HG03378 (cell line): ENCODE data around the gene ELOB.
A peak's percentile ranks its signal among the peaks of the same experiment; 100 is the strongest.

Experiments
- ATAC-seq: cut with Tn5 transposase; IDR thresholded peaks from one replicate; pipeline ENCODE4 v1.9.1; 2021; ENCODE audit warnings: mild to moderate bottlenecking, moderate library complexity; ENCODE audit not compliant: unreplicated experiment

ELOB gene

DNA sequence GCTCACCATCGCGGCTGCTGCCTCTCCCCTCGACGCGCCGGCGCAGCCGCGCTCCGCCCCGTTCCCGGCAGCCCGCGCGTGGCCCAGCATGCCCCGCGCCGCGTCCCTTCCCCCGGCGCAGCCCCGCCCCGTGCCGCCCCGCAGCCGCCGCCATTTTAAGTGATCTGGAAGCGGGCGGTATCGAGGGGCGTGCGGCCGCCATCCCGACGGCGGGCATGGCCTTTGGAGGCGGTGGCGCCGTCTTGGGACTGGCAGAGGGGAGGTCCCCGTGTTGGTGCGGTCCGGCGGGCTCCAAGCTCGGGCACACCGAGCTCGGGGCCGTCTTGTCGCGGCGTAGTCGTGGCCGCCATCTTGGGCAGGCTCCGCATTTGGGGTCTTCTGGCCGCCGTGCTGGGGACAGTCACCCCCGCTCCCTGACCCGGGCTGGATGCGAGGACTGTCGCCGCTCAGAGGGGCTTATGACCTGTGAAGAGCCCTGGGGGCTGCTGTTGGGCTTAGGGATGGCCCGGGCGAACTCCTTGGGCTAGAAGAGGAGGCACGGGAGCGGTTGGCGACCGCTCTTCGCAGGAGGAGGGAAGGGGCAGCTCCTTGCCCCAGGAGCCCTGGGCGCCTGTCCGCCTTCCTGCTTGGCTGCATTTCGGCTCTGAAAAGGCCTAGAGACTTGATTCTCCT is at the start of gene ELOB:
Gene ELOB, minus strand, starts transcription at position 50 of the 672 bp plus-strand sequence. Its CDS starts 41 bp downstream, at position 9.
- ATAC-seq = peak; percentile 38

DNA sequence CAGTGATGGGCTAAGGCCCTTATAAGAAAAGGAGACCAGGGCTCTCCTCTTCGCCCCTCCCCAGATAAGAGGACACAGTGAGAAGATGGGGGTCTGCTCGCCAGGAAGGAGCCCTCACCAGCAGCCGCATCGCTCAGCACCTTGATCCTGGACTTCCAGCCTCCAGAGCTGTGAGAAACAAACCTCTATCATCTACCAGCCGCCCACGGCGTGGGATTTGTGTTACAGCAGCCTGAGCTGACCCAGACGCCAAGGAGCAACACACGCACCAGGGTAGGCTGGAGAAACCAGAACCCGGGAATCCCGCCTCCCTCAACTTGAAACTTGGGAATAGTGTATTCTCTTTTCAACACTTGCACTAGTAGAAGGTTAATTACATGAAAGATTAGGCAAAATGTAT is 48.8 kb upstream of the ELOB start:
- ATAC-seq = no peak

DNA sequence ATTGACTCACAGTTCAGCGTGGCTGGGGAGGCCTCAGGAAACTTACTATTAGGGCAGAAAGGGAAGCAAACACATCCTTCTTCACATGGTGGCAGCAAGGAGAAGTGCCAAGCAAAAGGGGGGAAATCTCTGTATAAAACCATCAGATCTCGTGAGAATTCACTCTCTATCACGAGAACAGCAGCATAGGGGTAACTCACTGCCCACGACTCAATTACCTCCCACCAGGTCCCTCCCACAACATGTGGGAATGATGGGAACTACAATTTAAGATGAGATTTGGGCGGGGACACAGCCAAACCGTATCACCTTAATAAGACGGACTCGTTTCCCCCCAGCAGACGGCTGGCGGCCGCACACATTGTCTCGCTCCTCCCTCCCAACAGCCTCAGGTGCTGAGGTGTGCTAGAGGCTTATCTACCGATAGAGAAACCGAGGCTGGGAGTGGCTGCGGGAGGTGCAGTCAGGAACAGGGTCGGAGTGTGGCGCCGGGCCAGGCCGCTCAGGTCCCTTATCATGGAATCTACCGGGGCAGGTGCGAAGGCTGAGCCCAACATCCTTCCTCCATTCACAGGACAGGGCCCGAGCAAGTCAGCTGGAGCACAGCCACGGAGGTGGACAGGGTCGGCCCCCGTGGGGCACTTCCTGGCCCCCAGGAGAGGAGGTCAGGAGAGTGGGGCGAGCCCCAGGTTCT is 48.1 kb upstream of the ELOB start:
- no peak for ATAC-seq

DNA sequence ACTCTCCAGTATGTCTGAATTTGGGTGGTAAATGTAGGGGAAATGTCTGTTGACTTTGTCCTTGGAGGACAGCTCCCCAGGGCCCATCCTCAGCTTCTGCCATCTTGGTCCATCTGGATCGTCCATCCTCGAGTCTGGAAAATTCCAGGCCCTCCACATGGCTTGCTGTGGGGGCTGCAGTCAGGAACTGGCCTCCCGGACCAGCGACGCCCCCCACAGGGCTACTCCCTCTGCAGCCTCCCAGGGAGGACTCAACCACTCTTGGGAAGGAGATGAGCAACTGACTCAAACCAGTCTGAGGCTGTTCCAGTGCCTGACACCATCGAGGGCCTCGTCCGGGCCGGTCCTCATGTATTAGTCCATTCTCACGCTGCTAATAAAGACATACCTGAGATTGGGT is 47.5 kb upstream of the ELOB start:
- no peak for ATAC-seq

DNA sequence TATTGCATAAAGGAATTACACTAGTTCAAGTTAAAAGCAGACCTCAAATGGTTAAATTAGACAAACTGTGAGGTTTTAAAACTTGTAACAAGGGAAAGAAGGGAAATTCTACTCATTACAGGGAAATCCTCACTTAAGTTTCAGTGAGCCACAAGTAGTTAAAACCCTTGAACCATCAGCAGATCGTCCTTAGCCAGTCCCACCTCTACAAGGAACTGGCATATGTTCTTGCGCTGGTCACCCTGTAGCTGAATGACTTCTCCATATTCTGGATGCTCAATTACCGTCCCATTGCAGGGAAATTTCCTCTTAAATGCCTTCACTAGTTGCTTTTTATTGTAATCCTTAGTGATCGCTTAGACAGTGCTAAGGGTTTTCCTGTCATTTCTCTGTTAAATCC is 45.4 kb upstream of the ELOB start:
- ATAC-seq = no peak

DNA sequence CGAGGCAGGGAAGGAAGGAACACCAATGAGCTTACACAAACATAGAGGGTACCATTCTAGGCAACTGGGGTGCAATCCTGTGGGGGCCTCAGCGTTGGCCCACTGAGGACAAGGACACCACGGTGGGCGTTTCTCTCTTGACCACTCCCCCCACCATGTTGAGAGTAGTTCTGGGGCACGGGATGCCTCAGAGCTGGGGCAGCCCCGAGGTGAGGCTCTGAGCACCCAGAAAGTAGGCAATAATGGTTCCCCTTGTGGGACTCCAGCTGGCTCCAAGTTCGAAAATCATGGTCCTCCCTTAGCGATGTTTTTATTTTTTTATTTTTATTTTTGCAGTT is 45.0 kb upstream of the ELOB start:
- no peak for ATAC-seq

DNA sequence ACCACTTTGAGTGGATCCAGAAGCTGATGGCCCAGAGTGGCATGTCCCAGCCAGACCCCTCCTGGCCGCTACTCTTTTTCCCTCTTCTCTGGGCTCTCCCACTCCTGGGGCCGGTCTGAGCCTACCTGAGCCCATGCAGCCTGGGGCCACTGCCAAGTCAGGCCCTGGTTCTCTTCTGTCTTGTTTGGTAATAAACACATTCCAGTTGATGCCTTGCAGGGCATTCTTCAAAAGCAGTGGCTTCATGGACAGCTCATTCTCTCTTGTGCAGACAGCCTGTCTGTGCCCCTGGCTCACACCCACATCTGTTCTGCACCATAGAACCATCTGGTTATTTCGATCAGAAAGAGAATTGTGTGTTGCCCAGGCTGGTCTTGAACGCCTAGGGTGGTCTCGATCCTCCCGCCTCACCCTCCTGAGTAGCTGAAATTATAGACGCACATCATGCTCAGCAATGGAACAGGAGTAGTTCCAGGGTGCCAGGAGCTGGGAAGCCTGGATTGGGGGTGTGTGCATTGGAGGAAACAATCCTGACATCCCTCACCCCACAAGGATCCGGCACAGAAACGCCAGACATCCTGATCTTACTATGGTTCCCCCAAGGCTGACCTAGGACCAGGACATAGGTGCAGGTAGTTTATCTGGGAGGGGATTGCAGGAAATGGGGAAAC is 44.5 kb upstream of the ELOB start:
- ATAC-seq = no peak

DNA sequence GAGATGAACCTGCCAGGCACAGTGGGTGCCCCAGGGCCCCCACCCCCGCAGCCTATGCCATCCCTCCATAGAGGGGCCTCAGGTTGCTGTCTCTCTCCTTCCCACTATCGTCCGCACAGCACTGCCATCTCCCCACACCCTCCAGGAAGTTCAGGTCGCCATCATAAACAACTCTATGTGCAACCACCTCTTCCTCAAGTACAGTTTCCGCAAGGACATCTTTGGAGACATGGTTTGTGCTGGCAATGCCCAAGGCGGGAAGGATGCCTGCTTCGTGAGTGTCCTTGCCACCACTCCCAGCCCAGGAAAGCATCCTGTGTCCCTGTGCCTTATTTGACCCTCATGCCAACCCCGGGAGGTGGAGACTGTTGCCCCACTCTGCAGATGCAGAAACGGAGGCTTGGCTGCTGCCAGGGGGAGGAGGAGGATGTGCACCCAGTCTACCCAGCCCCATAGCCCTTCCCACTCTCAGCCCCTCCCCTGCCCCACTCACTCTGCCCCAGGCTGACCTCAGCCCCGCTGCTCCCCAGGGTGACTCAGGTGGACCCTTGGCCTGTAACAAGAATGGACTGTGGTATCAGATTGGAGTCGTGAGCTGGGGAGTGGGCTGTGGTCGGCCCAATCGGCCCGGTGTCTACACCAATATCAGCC is 43.9 kb upstream of the ELOB start:
- ATAC-seq = no peak

DNA sequence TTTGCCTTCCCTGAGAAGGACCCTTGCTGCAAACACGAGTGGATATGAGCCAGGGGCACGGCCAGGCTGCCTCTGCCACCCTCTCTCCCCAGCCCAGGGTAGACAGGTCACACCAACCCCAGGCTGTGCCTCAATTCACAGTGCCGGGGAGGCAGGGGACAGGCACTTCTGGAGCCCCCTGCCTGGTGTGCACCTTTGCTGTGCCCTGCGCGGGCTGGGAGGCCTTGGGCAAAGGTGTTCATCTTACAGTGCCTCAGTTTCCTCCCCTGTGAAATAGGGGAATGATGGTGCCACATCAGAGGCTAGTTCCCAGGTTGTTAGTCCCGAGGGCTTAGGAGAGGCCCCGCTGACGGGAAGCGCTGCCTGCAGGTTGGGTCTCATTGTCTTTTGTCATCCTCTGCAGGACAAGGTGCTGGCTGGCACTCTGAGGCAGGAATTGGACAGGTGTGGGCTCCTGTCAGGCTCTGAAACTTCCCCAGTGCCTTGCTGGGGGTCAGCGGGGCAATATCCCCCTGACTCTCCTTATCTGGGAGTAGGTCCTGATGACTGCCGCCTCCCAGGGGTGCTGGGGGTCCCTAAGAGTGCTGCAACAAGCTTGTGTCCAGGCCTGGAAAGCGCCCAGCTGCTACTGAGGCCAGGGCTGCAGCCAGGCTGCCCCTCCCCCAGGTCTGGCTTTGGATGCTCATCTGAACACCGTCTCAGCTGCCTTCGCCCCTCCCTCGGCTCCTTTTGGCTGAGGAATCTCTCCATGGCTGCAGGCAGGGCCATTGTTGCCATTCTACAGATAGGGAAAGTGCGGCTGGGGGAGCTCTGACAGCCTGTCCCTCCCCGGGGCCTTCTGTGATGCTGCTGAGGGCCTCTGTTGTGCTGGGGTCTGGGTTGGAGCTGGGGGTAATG is 43.1 kb upstream of the ELOB start:
- ATAC-seq = no peak

DNA sequence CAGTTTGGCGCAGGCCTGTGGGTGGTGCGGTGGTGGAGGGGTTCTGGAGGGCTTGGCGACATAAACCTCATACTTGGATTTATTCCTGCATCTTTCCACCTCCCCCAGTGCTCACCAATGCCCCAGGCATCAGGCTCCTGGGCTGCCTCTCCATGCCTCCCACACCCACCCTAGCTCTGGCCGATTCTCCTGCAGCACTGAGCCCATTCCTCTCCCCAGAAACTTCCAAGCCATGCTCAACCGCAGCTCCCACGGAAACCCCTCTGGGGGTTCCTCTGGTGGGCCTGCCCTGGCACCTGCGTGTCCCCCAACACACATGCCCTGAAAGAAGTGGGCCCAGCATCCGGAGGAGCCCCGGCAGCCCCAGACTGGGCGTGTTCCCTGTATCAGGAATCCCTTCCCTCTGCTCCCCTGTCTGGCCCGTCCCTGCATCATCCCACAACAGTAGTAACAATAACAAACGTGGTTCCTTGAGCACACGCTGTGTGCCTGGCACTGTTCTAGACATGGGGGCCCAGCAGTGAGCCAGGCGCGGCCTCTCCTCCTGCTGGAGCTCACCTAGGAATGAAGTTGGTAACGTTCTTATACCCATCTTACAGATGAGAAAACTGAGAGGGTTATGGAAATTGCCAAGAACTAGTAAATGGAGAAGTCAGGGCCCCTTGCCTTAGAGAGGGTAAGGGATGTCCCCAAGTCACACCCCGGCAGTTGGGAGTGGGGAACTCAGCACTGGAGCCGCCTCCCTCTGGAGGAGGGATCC is 42.3 kb upstream of the ELOB start:
- ATAC-seq = no peak

DNA sequence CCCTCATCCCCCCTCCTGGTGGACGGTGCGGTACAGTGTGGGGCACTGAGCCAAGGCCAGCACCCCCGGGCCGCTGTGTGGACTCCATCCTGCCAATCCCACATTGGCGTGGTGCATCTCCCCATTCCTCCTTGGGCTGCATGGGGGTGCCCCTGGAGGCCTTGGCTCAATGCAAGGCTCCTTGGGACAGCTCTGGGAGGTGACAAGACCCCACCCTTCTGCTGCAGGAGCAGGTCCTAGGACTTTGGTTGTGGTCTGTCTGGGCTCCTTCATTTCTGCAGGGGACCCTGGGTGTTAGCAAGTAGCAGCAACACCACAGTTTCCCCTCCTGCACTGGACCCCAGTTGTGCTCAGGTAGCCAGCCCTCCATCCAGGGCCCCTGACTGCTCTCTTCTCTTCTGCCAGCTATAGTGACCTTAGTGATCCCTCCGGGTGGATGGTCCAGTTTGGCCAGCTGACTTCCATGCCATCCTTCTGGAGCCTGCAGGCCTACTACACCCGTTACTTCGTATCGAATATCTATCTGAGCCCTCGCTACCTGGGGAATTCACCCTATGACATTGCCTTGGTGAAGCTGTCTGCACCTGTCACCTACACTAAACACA is 41.3 kb upstream of the ELOB start:
- ATAC-seq = no peak

DNA sequence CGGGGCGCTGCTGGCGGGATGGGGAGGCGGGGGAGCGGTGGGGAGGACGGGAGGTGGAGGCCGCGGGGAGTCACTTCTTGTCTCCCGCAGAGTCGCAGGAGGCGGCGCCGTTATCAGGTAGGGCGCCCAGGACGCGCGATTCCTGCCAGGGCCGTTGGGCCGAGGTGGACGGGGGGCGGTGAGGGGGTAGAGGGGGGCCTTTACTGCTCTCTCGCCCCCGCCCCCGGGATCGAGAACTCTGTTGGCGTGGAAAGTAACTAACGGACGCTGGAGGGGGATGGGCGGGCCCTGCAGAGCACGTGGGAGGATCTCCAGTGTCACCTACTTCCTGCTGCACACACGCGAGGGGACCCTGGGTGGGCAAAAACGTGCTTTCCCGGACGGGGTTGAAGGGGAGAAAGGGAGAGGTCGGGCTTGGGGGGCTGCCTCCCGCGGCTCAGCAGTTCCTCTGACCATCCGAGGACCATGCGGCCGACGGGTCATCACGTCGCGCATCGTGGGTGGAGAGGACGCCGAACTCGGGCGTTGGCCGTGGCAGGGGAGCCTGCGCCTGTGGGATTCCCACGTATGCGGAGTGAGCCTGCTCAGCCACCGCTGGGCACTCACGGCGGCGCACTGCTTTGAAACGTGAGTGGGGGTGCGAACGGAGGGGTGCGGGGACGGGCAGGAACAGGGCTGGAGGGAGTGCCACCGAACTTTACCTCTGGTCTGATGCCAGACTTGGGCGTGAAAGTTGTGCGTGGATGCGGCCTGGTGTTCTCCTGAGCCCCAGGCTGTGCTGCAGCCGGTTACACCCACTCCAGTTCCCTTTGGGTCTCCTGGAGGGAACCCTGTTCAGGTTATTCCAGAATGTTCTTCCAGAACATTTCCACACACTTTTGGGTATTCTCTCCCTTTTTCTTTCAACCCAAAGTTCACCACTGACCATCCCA is 40.5 kb upstream of the ELOB start:
- no peak for ATAC-seq

DNA sequence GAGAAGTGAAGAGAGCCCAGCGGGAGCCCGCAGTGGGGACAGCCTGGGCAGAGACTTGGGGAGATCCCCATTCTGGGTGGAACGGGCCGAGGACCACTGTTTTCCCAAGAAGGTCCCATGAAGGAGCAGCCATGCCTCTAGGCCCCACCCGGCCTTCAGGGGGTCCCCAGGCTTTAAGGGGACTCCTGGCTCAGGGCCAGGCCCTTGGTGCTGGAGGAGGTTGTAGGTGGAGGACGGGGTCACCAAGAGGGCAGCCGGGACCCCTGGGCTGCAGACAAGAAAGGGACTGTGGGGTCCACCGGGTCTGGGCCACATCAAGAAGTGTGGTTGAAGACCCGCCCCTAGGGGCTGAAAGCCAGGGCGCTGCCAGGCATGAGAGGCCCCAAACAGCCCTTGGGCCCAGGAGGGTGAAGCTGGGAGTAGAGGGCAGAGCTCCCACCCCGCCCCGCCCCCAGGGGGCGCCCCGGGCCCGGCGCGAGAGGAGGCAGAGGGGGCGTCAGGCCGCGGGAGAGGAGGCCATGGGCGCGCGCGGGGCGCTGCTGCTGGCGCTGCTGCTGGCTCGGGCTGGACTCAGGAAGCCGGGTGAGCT is 39.8 kb upstream of the ELOB start, which contains the start of gene PRSS21:
Gene PRSS21, plus strand, starts transcription at position 487 of the 589 bp plus-strand sequence. Its CDS starts 32 bp downstream, at position 519.
- no peak for ATAC-seq

DNA sequence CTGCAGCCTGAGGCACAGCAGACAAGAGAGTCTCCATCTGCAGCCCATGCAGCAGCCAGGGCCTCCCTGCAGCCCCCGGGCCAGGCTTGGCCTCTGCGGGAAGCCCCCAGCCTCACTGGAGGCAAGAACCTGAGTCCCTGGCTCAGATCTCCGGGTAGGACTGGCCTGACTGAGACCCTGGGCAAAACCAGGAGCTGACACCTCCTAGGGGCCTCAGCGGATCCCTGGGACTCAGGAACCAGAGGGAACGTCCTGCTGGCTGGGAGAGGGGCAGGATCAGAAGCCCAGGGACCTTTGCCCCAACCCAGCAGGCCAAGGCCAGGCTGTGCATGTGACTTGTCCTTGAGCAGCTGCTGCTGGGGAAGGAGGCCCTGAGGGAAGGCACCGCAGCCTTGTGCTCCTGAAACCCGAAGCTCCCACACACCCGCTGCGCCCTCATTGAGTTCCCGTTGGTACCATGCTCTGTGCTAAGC is 38.3 kb upstream of the ELOB start:
- ATAC-seq = no peak

DNA sequence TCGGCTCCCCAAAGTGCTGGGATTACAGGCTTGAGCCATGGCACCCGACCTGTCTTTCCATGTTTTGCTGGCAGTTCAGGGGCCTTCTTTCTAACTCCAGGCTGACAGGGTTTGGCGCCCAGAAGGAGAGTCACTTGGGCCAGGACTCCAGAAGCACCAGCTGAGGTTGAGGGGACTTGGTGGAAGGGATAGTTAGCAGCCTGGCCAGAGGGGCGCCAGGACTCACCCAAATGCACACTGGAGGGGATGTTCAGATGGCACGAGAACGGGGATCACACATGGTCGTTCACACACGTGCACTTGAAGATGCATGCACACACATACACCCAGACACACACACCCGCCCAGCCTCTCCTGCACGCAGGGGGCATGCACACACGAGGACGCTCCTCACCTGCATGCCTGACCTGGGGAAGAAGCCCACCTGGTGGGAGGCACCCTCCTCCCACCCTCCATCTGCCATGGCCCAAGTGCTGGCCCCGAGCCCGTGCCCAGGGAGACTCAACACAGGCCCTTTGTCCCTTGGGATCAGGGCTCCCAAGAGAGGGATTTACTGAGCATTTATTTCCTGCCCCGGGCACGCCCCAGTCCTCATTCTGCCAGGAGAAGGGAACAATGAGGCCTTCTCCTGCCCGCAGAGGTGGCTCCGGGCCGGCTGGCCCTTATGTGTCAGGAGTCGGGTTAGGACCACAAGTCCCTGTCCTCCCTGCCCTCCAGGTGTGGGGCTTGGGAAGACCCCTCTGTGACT is 37.6 kb upstream of the ELOB start:
- no peak for ATAC-seq

DNA sequence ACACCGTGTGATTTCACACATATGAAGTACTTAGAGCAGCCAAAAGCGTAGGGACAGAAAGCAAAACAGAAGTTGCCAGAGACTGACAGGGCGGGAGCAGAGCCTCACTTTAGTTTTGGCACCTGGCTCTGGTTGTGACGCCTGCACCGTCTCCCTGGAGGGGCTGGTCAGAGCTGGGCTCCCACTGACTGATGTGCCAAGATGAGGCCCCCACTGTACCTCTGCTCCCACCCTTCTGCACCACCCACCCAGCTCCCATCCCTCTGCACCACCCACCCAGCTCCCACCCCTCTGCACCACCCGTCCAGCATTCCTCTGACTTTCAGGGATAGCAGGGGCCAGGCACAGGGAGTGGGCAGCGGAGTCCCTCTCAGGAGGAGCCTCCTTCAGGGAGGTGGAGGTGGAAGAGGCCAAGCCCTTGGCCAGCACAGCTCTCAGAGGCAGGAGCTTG is 36.7 kb upstream of the ELOB start:
- no peak for ATAC-seq
